HEK293 (cell line): ENCODE data around the gene LRRC51.
A peak's percentile ranks its signal among the peaks of the same experiment; 100 is the strongest.

Experiments used
- BCL6B ChIP-seq: fragments of 450-650 bp; formaldehyde crosslinking; IDR thresholded peaks from 2 replicates; pipeline ENCODE4 v1.5.1; 2017; ENCODE audit warnings: missing biosample characterization, missing genetic modification characterization
- HIC1 ChIP-seq: fragments of 450-650 bp; formaldehyde crosslinking; IDR thresholded peaks from 2 replicates; pipeline ENCODE4 v1.5.1; 2016; ENCODE audit warnings: missing biosample characterization, missing genetic modification characterization
- HOXA7 ChIP-seq: sonication (generic); formaldehyde crosslinking; IDR thresholded peaks from 2 replicates; pipeline ENCODE4 v1.8.1; 2022; ENCODE audit warnings: missing genetic modification reagents, borderline replicate concordance
- KLF16 ChIP-seq: fragments of 450-650 bp; formaldehyde crosslinking; IDR thresholded peaks from 2 replicates; pipeline ENCODE4 v1.5.1; 2017; ENCODE audit warnings: missing biosample characterization, missing genetic modification characterization
- KLF7 ChIP-seq: fragments of 450-650 bp; formaldehyde crosslinking; IDR thresholded peaks from 2 replicates; pipeline ENCODE4 v1.5.1; 2016; ENCODE audit warnings: missing biosample characterization, missing genetic modification characterization, borderline replicate concordance
- KLF8 ChIP-seq: fragments of 450-650 bp; formaldehyde crosslinking; IDR thresholded peaks from 2 replicates; pipeline ENCODE4 v1.5.1; 2016; ENCODE audit warnings: missing biosample characterization, missing genetic modification characterization
- OSR2 ChIP-seq: fragments of 450-650 bp; formaldehyde crosslinking; IDR thresholded peaks from 2 replicates; pipeline ENCODE4 v1.5.1; 2016; ENCODE audit warnings: missing biosample characterization, missing genetic modification characterization
- PBX3 ChIP-seq: sonication (generic); formaldehyde crosslinking; IDR thresholded peaks from 2 replicates; pipeline ENCODE4 v1.8.1; 2022; ENCODE audit warnings: mild to moderate bottlenecking, moderate library complexity, missing genetic modification reagents
- SP2 ChIP-seq: fragments of 450-650 bp; formaldehyde crosslinking; IDR thresholded peaks from 2 replicates; pipeline ENCODE4 v1.5.1; 2016; ENCODE audit warnings: missing biosample characterization, missing genetic modification characterization
- SP3 ChIP-seq: fragments of 450-650 bp; formaldehyde crosslinking; IDR thresholded peaks from 2 replicates; pipeline ENCODE4 v1.5.1; 2016; ENCODE audit warnings: missing biosample characterization, missing genetic modification characterization
- SP7 ChIP-seq: fragments of 450-650 bp; formaldehyde crosslinking; IDR thresholded peaks from 2 replicates; pipeline ENCODE4 v1.5.1; 2016; ENCODE audit warnings: missing biosample characterization, missing genetic modification characterization
- TSHZ1 ChIP-seq: fragments of 450-650 bp; formaldehyde crosslinking; IDR thresholded peaks from 2 replicates; pipeline ENCODE4 v1.5.1; 2016; ENCODE audit warnings: missing biosample characterization, missing genetic modification characterization, borderline replicate concordance
- ZBTB17 ChIP-seq: fragments of 450-650 bp; formaldehyde crosslinking; IDR thresholded peaks from 2 replicates; pipeline ENCODE4 v1.5.1; 2016; ENCODE audit warnings: missing biosample characterization, missing genetic modification characterization
- ZBTB20 ChIP-seq: fragments of 450-650 bp; formaldehyde crosslinking; IDR thresholded peaks from 2 replicates; pipeline ENCODE4 v1.5.1; 2016; ENCODE audit warnings: missing biosample characterization, missing genetic modification characterization
- ZBTB48 ChIP-seq: fragments of 450-650 bp; formaldehyde crosslinking; IDR thresholded peaks from 2 replicates; pipeline ENCODE4 v1.5.1; 2016; ENCODE audit warnings: missing biosample characterization, missing genetic modification characterization
- ZBTB8A ChIP-seq: fragments of 450-650 bp; formaldehyde crosslinking; IDR thresholded peaks from 2 replicates; pipeline ENCODE4 v1.5.1; 2016; ENCODE audit warnings: missing biosample characterization, missing genetic modification characterization
- ZIC2 ChIP-seq: fragments of 450-650 bp; formaldehyde crosslinking; IDR thresholded peaks from 2 replicates; pipeline ENCODE4 v1.5.1; 2016; ENCODE audit warnings: missing biosample characterization, missing genetic modification characterization
- ZNF10 ChIP-seq: fragments of 450-650 bp; formaldehyde crosslinking; IDR thresholded peaks from 2 replicates; pipeline ENCODE4 v1.5.1; 2017; ENCODE audit warnings: missing biosample characterization, missing genetic modification characterization
- ZNF146 ChIP-seq: fragments of 450-650 bp; formaldehyde crosslinking; IDR thresholded peaks from 2 replicates; pipeline ENCODE4 v1.5.1; 2016; ENCODE audit warnings: missing biosample characterization, missing genetic modification characterization
- ZNF223 ChIP-seq: fragments of 450-650 bp; formaldehyde crosslinking; IDR thresholded peaks from 2 replicates; pipeline ENCODE4 v1.5.1; 2016; ENCODE audit warnings: missing biosample characterization, missing genetic modification characterization
- ZNF274 ChIP-seq, 2 experiments: fragments of 200-500 bp in 1 of 2; fragments of 450-650 bp in 1 of 2; sonication (Bioruptor generic) in 1 of 2; formaldehyde crosslinking in 1 of 2; IDR thresholded peaks; 2 replicates each; pipeline versions ENCODE4 v1.5.1 to v1.6.1; 2014 to 2016; ENCODE audit warnings: borderline replicate concordance in 1 of 2, inconsistent platforms in 1 of 2, low read length in 1 of 2, missing biosample characterization in 1 of 2, missing genetic modification characterization in 1 of 2
- ZNF335 ChIP-seq: fragments of 450-650 bp; formaldehyde crosslinking; conservative IDR thresholded peaks from 2 replicates; pipeline ENCODE4 v1.5.1; 2016; ENCODE audit warnings: missing biosample characterization, missing genetic modification characterization
- ZNF341 ChIP-seq: fragments of 450-650 bp; formaldehyde crosslinking; IDR thresholded peaks from 2 replicates; pipeline ENCODE4; 2016; ENCODE audit warnings: low read depth, missing biosample characterization, missing genetic modification characterization
- ZNF394 ChIP-seq: fragments of 450-650 bp; formaldehyde crosslinking; IDR thresholded peaks from 2 replicates; pipeline ENCODE4 v1.5.1; 2016; ENCODE audit warnings: missing biosample characterization, missing genetic modification characterization, mild to moderate bottlenecking, moderate library complexity, borderline replicate concordance
- ZNF488 ChIP-seq: fragments of 450-650 bp; formaldehyde crosslinking; IDR thresholded peaks from 2 replicates; pipeline ENCODE4 v1.5.1; 2016; ENCODE audit warnings: missing biosample characterization, missing genetic modification characterization
- ZNF501 ChIP-seq: fragments of 450-650 bp; formaldehyde crosslinking; IDR thresholded peaks from 2 replicates; pipeline ENCODE4 v1.5.1; 2016; ENCODE audit warnings: missing biosample characterization, missing genetic modification characterization
- ZNF558 ChIP-seq: fragments of 450-650 bp; formaldehyde crosslinking; IDR thresholded peaks from 2 replicates; pipeline ENCODE4 v1.5.1; 2016; ENCODE audit warnings: missing biosample characterization, missing genetic modification characterization
- ZNF600 ChIP-seq: fragments of 450-650 bp; formaldehyde crosslinking; IDR thresholded peaks from 2 replicates; pipeline ENCODE4 v1.5.1; 2016; ENCODE audit warnings: missing biosample characterization, missing genetic modification characterization
- ZNF658 ChIP-seq: fragments of 450-650 bp; formaldehyde crosslinking; IDR thresholded peaks from 2 replicates; pipeline ENCODE4; 2016; ENCODE audit warnings: missing biosample characterization, missing genetic modification characterization
- ZNF670 ChIP-seq: fragments of 450-650 bp; formaldehyde crosslinking; IDR thresholded peaks from 2 replicates; pipeline ENCODE4 v1.5.1; 2016; ENCODE audit warnings: missing biosample characterization, missing genetic modification characterization, low read depth
- ZXDB ChIP-seq: fragments of 450-650 bp; formaldehyde crosslinking; IDR thresholded peaks from 2 replicates; pipeline ENCODE4 v1.5.1; 2016; ENCODE audit warnings: missing biosample characterization, missing genetic modification characterization

The LRRC51 gene

GRCh38 chr11:72041364-72042063 is 39.1 kb upstream of the LRRC51 start (continued):
- 0 out of 2 replicates have a peak, but pooled peaks have one; percentile 37 for TF ChIP-seq PBX3 (CRISPR knock-in tag)
- no peak for TF ChIP-seq ZNF488 (tag by site-specific recombination)
- 0 out of 2 replicates have a peak, but pooled peaks have one; percentile 57 for TF ChIP-seq KLF16 (tag by site-specific recombination)
- 0 out of 2 replicates have a peak, but pooled peaks have one; percentile 42 for TF ChIP-seq SP3 (tag by site-specific recombination)
- no peak for TF ChIP-seq KLF7 (tag by site-specific recombination)
- TF ChIP-seq ZBTB8A, result 0 out of 2 replicates have a peak, but pooled peaks have one; percentile 26
- TF ChIP-seq ZNF394, result peak; percentile 25; the same call in 1 of the 2 replicates
- peak; percentile 50; the same call in 1 of the 2 replicates for TF ChIP-seq ZIC2
- TF ChIP-seq ZNF558, result peak; percentile 45; the same call in 1 of the 2 replicates
- TF ChIP-seq OSR2 (tag by site-specific recombination), result 0 out of 2 replicates have a peak, but pooled peaks have one; percentile 4
- TF ChIP-seq ZBTB48, result no peak; the same call in 1 of the 2 replicates
- no peak for TF ChIP-seq TSHZ1
- TF ChIP-seq ZNF341 (tag by site-specific recombination), result peak; percentile 95
- TF ChIP-seq HOXA7 (CRISPR knock-in tag), result no peak
- TF ChIP-seq ZNF274 (IDR thresholded peaks at IDR 0.05; ENCODE audit: low read length), result no peak
- no peak for TF ChIP-seq ZNF274 (tag by site-specific recombination; IDR thresholded peaks at IDR 0.05; ENCODE audit: borderline replicate concordance)
- no peak for TF ChIP-seq ZNF10 (tag by site-specific recombination)
- 0 out of 2 replicates have a peak, but pooled peaks have one; percentile 13 for TF ChIP-seq KLF8 (tag by site-specific recombination)
- TF ChIP-seq SP2 (tag by site-specific recombination), result peak; percentile 15; the same call in 1 of the 2 replicates
- TF ChIP-seq ZNF501 (tag by site-specific recombination), result 0 out of 2 replicates have a peak, but pooled peaks have one; percentile 39
- TF ChIP-seq ZNF223 (tag by site-specific recombination), result no peak
- TF ChIP-seq ZNF600 (tag by site-specific recombination), result peak; percentile 96
- peak; percentile 31; the same call in 1 of the 2 replicates for TF ChIP-seq SP7 (tag by site-specific recombination)
- peak; percentile 86 for TF ChIP-seq ZNF335 (tag by site-specific recombination)
- peak; percentile 66 for TF ChIP-seq HIC1 (tag by site-specific recombination)
- TF ChIP-seq ZBTB20, result peak; percentile 88
- no peak for TF ChIP-seq ZNF670 (tag by site-specific recombination)
- peak; percentile 79; the same call in 1 of the 2 replicates for TF ChIP-seq ZBTB17 (tag by site-specific recombination)
- no peak for TF ChIP-seq ZNF146 (tag by site-specific recombination)
- peak; percentile 39; the same call in 1 of the 2 replicates for TF ChIP-seq ZXDB
- TF ChIP-seq BCL6B, result no peak
- no peak for TF ChIP-seq ZNF658
